ENCODE data around the gene LSAMP. TPM values are rescaled to one million over a fixed set of nuclear protein-coding genes. Genes with fewer than 3 reads are reported as not detected.

LSAMP gene
- polyA plus RNA-seq, 1 of the 3 experiments (the other 2 are of a cell fraction): 6.6 TPM

DNA sequence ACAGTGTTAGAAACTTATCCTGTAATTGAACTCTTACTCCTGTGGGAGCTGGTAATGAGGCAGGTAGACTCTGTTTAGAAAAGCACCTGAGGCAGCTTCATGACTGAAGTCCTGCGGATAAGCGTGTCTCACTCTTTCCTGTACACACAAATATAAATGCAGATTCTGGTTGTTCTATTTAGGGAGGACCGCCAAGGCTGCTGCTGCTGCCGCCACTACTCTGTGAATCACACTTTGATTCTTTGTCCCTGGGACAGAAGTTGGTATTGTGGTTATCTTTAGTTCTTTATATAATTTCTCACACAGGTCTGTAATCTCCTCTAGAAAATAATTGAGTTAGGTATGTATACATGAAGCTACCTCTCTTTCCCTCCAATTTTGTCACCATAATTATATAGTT, 3.6 kb downstream of the LSAMP start:
- CTCF ChIA-PET: no interaction called here
- peaks cover 3% of the 10 kb centered on the region for H3F3A ChIP-seq (replicated peaks; ENCODE audit: insufficient read depth)
- POLR2A ChIA-PET: no interaction called here
- H3K4me3 ChIP-seq (ENCODE audit: low read depth in 2 of 2, low read length in 1 of 2): no peak overlapping the region
- H3K9me2 ChIP-seq: no peaks in the 10 kb centered on the region
- 80% methylated on average over 4 of the region's 4 CpGs for WGBS (ENCODE audit: low lambda C conversion rate)
- no peak overlapping the region for H3K9ac ChIP-seq
- no peak overlapping the region for H2AFZ ChIP-seq (ENCODE audit: low read depth)
- no peaks in the 10 kb centered on the region for H3K9me3 ChIP-seq
- no peak for DNase-seq
- no peak overlapping the region for H3K27ac ChIP-seq (ENCODE audit: low read depth in 2 of 2, low read length in 1 of 2)
- no peak overlapping the region for H3K4me2 ChIP-seq
- H3K4me1 ChIP-seq (ENCODE audit: control insufficient read depth in 1 of 2, insufficient read depth in 2 of 2, low read depth in 1 of 2, low read length in 1 of 2): peaks cover 5 to 13% of the 10 kb centered on the region in 2 experiments; a peak in 3 of 4 replicates
- H3K36me3 ChIP-seq (replicated peaks in 1 of 2; ENCODE audit: control insufficient read depth in 1 of 2, insufficient read depth in 2 of 2, low read length in 1 of 2): no peaks in the 10 kb centered on the region
- H3K79me2 ChIP-seq (ENCODE audit: insufficient read depth): no peaks in the 10 kb centered on the region
- H4K20me1 ChIP-seq (ENCODE audit: insufficient read depth): no peaks in the 10 kb centered on the region
- no peaks in the 10 kb centered on the region for H3K27me3 ChIP-seq (ENCODE audit: insufficient read depth)
- TF ChIP-seq NFIC (IDR thresholded peaks at IDR 0.05; ENCODE audit: borderline replicate concordance) (no peak), POLR2AphosphoS5 (IDR thresholded peaks at IDR 0.05; ENCODE audit: low read depth, low read length) (no peak), MXI1 (IDR thresholded peaks at IDR 0.05; ENCODE audit: low read depth, low read length) (no peak), TEAD4 (IDR thresholded peaks at IDR 0.05; ENCODE audit: borderline replicate concordance, insufficient read depth) (no peak), SIN3A (IDR thresholded peaks at IDR 0.05; ENCODE audit: borderline replicate concordance, low read depth, low read length) (no peak), GABPA (IDR thresholded peaks at IDR 0.05; ENCODE audit: low read depth) (no peak), YY1 (IDR thresholded peaks at IDR 0.05; ENCODE audit: low read depth) (no peak), FOXM1 (IDR thresholded peaks at IDR 0.05; ENCODE audit: low read depth) (no peak), SMC3 (IDR thresholded peaks at IDR 0.05; ENCODE audit: low read depth, low read length) (no peak), NRF1 (IDR thresholded peaks at IDR 0.05; ENCODE audit: low read depth, low read length) (no peak), RCOR1 (IDR thresholded peaks at IDR 0.05; ENCODE audit: low read length) (no peak), RAD21 (IDR thresholded peaks at IDR 0.05; ENCODE audit: low read length) (no peak), TAF1 (IDR thresholded peaks at IDR 0.05; ENCODE audit: borderline replicate concordance, low read depth, low read length) (no peak), JUND (IDR thresholded peaks at IDR 0.05) (no peak), GATA2 (CRISPR knock-in tag; IDR thresholded peaks at IDR 0.05) (no peak), RXRA (IDR thresholded peaks at IDR 0.05; ENCODE audit: borderline replicate concordance, low read depth) (no peak)
- TF ChIP-seq, protein P1, sequence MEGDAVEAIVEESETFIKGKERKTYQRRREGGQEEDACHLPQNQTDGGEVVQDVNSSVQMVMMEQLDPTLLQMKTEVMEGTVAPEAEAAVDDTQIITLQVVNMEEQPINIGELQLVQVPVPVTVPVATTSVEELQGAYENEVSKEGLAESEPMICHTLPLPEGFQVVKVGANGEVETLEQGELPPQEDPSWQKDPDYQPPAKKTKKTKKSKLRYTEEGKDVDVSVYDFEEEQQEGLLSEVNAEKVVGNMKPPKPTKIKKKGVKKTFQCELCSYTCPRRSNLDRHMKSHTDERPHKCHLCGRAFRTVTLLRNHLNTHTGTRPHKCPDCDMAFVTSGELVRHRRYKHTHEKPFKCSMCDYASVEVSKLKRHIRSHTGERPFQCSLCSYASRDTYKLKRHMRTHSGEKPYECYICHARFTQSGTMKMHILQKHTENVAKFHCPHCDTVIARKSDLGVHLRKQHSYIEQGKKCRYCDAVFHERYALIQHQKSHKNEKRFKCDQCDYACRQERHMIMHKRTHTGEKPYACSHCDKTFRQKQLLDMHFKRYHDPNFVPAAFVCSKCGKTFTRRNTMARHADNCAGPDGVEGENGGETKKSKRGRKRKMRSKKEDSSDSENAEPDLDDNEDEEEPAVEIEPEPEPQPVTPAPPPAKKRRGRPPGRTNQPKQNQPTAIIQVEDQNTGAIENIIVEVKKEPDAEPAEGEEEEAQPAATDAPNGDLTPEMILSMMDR (IDR thresholded peaks at IDR 0.05): no peak
- TF ChIP-seq, protein P2, sequence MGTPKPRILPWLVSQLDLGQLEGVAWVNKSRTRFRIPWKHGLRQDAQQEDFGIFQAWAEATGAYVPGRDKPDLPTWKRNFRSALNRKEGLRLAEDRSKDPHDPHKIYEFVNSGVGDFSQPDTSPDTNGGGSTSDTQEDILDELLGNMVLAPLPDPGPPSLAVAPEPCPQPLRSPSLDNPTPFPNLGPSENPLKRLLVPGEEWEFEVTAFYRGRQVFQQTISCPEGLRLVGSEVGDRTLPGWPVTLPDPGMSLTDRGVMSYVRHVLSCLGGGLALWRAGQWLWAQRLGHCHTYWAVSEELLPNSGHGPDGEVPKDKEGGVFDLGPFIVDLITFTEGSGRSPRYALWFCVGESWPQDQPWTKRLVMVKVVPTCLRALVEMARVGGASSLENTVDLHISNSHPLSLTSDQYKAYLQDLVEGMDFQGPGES (IDR thresholded peaks at IDR 0.05; ENCODE audit: low read depth, low read length): no peak
- TF ChIP-seq, protein P3, sequence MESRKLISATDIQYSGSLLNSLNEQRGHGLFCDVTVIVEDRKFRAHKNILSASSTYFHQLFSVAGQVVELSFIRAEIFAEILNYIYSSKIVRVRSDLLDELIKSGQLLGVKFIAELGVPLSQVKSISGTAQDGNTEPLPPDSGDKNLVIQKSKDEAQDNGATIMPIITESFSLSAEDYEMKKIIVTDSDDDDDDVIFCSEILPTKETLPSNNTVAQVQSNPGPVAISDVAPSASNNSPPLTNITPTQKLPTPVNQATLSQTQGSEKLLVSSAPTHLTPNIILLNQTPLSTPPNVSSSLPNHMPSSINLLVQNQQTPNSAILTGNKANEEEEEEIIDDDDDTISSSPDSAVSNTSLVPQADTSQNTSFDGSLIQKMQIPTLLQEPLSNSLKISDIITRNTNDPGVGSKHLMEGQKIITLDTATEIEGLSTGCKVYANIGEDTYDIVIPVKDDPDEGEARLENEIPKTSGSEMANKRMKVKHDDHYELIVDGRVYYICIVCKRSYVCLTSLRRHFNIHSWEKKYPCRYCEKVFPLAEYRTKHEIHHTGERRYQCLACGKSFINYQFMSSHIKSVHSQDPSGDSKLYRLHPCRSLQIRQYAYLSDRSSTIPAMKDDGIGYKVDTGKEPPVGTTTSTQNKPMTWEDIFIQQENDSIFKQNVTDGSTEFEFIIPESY (IDR thresholded peaks at IDR 0.05; ENCODE audit: borderline replicate concordance, low read depth): no peak

All from SK-N-SH (cell line).